Measurements from ENCODE around the gene CCDC150. TPM values are rescaled to one million over a fixed set of nuclear protein-coding genes. Genes with fewer than 3 reads are reported as not detected.

Gene CCDC150
- total and polyA plus RNA-seq, 2 of the 8 experiments (the other 6 are each of a cell fraction or from before 2014, with no cell fraction given): 8.3 to 31.9 TPM

DNA sequence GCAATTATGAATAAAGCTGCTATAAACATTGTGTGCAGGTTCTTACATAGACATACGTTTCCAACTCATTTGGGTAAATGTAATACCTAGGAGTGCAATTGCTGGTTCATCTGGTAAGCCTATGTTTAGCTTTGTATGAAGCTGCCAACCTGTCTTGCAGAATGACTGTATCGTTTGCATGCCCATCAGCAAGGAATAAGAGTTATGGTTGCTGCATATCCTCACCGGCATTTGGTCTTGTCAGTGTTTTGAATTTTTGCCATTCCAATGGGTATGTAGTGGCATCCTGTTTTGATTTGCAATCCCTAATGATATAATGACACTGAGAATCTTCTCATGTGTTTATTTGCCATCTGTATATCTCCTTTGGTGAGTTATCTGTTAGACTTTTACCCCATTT, 20.7 kb downstream of the CCDC150 start:
- no peak overlapping the region for H3K9ac ChIP-seq (replicated peaks in 1 of 4; ENCODE audit: extremely low read depth in 1 of 4, low read depth in 3 of 4, low read length in 3 of 4)
- H3K36me3 ChIP-seq (ENCODE audit: control insufficient read depth in 2 of 4, insufficient read depth in 4 of 4, low read length in 3 of 4): peaks cover 2 to 29% (median 12%) of the 10 kb centered on the region in 4 experiments; a peak in 7 of 8 replicates
- no peak overlapping the region for H2BK120ac ChIP-seq (replicated peaks; ENCODE audit: low read depth, low read length)
- H4K5ac ChIP-seq (ENCODE audit: insufficient read length, low read depth, low read length): no peak overlapping the region
- H3K4me3 ChIP-seq (ENCODE audit: extremely low read depth in 1 of 4, insufficient read depth in 2 of 4, low read depth in 3 of 4, low read length in 4 of 4): no peak overlapping the region
- no peak for DNase-seq (ENCODE audit: low read depth in 1 of 2, low spot score in 2 of 2)
- no peak overlapping the region for H3K4ac ChIP-seq (replicated peaks; ENCODE audit: insufficient read length, low read depth, low read length)
- H3K27ac ChIP-seq (ENCODE audit: low read depth, low read length): no peak overlapping the region
- H3K14ac ChIP-seq (ENCODE audit: insufficient read length): no peak overlapping the region
- no peaks in the 10 kb centered on the region; a peak in 1 of 7 replicates for H3K4me1 ChIP-seq (replicated peaks in 1 of 4; ENCODE audit: control insufficient read depth in 3 of 4, insufficient read depth in 4 of 4, low read length in 3 of 4)
- no peaks in the 10 kb centered on the region for H3K27me3 ChIP-seq (replicated peaks in 1 of 4; ENCODE audit: control insufficient read depth in 3 of 4, extremely low read depth in 1 of 4, insufficient read depth in 3 of 4, low read length in 3 of 4)
- H2BK12ac ChIP-seq (ENCODE audit: low read depth, low read length): no peak overlapping the region
- H2BK5ac ChIP-seq (ENCODE audit: low read depth, low read length): no peak overlapping the region
- peaks cover 0 to 12% of the 10 kb centered on the region in 2 experiments; a peak in 1 of 4 replicates for H3K79me2 ChIP-seq (ENCODE audit: control insufficient read depth in 1 of 2, insufficient read depth in 2 of 2, low read length in 2 of 2)
- no peak overlapping the region for H2AFZ ChIP-seq (ENCODE audit: low read length)
- H3K56ac ChIP-seq (replicated peaks; ENCODE audit: insufficient read length, low read depth, low read length): no peak overlapping the region
- FAIRE-seq: no peak
- no peak overlapping the region for H3K18ac ChIP-seq (ENCODE audit: extremely low read depth, low read length)
- no peak overlapping the region for H3K23ac ChIP-seq (ENCODE audit: insufficient read length)
- H4K20me1 ChIP-seq (replicated peaks in 1 of 2; ENCODE audit: control insufficient read depth in 1 of 2, insufficient read depth in 2 of 2, low read length in 2 of 2): peaks cover 0 to 1% of the 10 kb centered on the region in 2 experiments
- H3K4me2 ChIP-seq (ENCODE audit: insufficient read depth in 1 of 2, low read depth in 2 of 2, low read length in 2 of 2): no peak overlapping the region
- H2AK5ac ChIP-seq (ENCODE audit: low read depth, low read length): no peak overlapping the region
- H2BK15ac ChIP-seq (ENCODE audit: low read length): no peak overlapping the region
- no peaks in the 10 kb centered on the region for H3K79me1 ChIP-seq (ENCODE audit: low read depth, low read length)
- H3K23me2 ChIP-seq (ENCODE audit: low read depth, low read length): no peaks in the 10 kb centered on the region
- CTCF ChIA-PET (ENCODE audit: partially characterized antibody): interaction anchor here (1.2 kb wide), 1 partner anchor 360 kb away, joined by 3 read pairs; no protein-coding TSS in a partner anchor
- H3K9me3 ChIP-seq (ENCODE audit: insufficient read depth in 2 of 2, low read depth in 1 of 2, low read length in 1 of 2): no peaks in the 10 kb centered on the region
- H4K8ac ChIP-seq (ENCODE audit: extremely low read depth, insufficient read depth, low read length): no peak overlapping the region
- POLR2A ChIA-PET (ENCODE audit: partially characterized antibody): no interaction called here
- no peak overlapping the region for H2BK20ac ChIP-seq (ENCODE audit: low read length)
- WGBS, 2 experiments (ENCODE audit: extremely low coverage in 1 of 2, insufficient coverage in 1 of 2, insufficient read length in 1 of 2, insufficient replicate concordance in 2 of 2, low coverage in 1 of 2, low lambda C conversion rate in 2 of 2, missing lambda C conversion rate in 1 of 2): 90% methylated on average over 3 of the region's 3 CpGs; no CpG with 5 or more reads in 1 of the 2 experiments
- no peak overlapping the region for H4K91ac ChIP-seq (replicated peaks; ENCODE audit: insufficient read length, low read length)
- TF ChIP-seq CTBP2 (IDR thresholded peaks at IDR 0.05; ENCODE audit: borderline replicate concordance, insufficient read depth, insufficient read length, low read length) (no peak), GTF2F1 (IDR thresholded peaks at IDR 0.05; ENCODE audit: borderline replicate concordance, low read depth, low read length) (no peak), KDM4A (IDR thresholded peaks at IDR 0.05; ENCODE audit: low read depth, low read length, severe bottlenecking) (no peak), SAP30 (IDR thresholded peaks at IDR 0.05; ENCODE audit: insufficient read depth, insufficient replicate concordance, low read length) (no peak), TBP (IDR thresholded peaks at IDR 0.05; ENCODE audit: low read depth, low read length) (no peak), SP1 (IDR thresholded peaks at IDR 0.05; ENCODE audit: low read depth, low read length) (no peak), EGR1 (IDR thresholded peaks at IDR 0.05; ENCODE audit: borderline replicate concordance, low read depth, low read length) (no peak), SP4 (IDR thresholded peaks at IDR 0.05; ENCODE audit: low read length) (no peak), SIRT6 (IDR thresholded peaks at IDR 0.05; ENCODE audit: low read length) (no peak), RXRA (IDR thresholded peaks at IDR 0.05; ENCODE audit: insufficient read depth, low read depth, low read length) (no peak), SUZ12 (IDR thresholded peaks at IDR 0.05; ENCODE audit: low read length) (no peak), CHD2 (IDR thresholded peaks at IDR 0.05; ENCODE audit: low read length) (no peak), RAD21 (IDR thresholded peaks at IDR 0.05 in 1 of 2, conservative IDR thresholded peaks at IDR 0.05 in 1 of 2; ENCODE audit: low read depth in 2 of 2, low read length in 2 of 2) (no peak), POLR2A (IDR thresholded peaks at IDR 0.05; ENCODE audit: control extremely low read depth in 1 of 2, low read depth in 2 of 2, low read length in 2 of 2) (no peak)
- TF ChIP-seq, protein P1, sequence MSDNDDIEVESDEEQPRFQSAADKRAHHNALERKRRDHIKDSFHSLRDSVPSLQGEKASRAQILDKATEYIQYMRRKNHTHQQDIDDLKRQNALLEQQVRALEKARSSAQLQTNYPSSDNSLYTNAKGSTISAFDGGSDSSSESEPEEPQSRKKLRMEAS (IDR thresholded peaks at IDR 0.05): no peak
